HG02870 (cell line): ENCODE data around the gene FRMD4A.

Experiments
- ATAC-seq: cut with Tn5 transposase; IDR thresholded peaks from one replicate; pipeline ENCODE4 v1.9.1; 2021; ENCODE audit warnings: mild to moderate bottlenecking, moderate library complexity; ENCODE audit not compliant: unreplicated experiment

The FRMD4A gene

GRCh38 chr10:14296065-14296709, 34.5 kb downstream of the FRMD4A start:
- ATAC-seq: no peak

DNA sequence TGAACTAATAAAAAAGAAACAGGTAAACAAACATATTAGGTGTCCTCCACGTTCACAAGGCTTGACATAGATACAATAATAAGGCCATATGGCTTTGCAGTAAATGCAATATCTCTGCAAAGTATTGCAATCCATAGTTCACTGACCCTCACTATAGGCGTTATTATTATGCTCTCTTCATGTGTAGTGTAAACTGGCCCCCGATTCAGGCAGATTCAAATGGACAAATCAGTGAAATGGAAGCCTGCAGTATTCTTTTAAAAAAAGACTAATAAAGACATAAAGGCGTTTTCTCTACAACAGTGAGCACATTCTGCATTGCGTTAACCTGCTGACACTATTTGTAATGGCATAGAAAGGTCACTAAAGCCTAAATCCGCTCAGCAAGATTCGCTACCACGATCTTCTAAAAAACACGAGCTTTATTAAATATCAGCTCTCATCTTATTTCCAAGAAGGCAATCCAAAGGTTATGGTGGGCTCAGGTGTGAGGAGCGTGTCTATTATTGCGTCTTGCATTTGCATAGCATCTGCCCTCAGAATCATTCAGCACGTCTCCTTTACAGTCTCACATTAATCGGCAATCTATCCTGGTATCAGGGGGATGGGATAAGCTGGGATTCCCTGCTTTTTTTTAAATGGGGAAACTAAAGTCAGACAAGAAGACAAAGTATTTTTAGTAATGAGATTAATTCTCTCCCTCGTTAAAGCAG, 36.2 kb downstream of the FRMD4A start:
- ATAC-seq: no peak

DNA sequence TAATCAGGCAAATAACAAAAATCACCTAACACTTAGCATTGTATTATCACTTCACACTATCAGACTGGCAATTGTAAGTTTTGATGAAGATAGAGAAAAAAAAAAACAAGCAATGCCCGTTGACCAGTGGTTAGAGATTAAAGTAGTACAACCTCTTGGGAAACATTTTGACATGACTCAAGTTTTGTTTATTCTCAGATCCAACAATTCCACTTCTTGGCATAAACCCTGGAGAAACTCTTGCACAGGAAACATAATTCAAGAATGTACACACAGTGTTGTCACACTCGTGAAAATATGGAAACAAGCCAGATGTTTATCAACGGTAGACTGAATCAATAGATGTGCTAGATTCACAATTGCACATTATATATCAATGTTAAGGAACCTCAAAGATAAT, 37.2 kb downstream of the FRMD4A start:
- ATAC-seq: no peak

DNA sequence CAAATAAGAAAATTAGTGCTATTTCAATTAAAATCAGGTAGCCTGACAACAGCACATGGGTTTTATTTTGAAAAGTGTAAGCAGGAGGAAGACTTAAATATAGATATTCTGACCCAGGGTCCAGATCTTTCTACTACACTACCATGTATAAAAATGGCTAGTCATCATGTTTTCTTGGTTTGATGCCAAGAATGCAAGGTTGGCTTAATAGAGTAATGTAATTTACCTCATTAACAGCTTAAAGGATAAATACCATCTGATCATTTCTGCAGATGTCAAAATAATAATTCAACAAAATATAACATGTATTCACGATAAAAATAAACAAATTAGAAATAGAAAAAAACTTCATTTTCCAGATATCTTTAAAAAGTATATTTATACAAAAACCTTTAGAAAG, 39.4 kb downstream of the FRMD4A start:
- no peak for ATAC-seq

DNA sequence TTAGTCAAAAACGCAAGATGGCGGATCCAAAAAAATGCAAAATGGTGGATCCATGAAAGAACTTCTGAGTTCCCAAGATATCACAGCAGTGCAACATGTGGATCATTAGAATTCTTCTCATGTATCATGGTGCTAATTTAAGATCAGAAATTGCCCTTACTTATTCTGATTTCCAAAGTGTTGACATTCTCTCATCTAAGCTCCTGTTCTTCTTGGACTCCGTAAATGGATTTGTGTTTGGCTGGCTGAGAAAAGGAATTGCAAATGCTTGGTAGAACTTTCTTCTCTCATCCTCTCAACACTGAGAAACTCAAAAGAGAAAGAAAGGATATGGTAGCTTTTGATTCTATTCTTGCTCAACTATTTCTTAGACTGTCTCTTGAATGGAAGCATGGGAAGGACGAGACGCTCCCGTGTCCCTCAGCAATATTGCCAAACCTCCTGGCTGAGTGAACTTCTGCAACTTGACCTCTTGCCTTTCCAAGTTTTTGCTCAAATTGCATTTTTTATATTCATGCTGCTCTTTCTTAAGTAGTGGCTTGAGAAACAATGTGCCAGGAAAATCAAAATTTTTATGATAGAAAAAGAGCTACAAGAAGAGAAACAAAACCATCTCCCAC, 44.7 kb downstream of the FRMD4A start:
- no peak for ATAC-seq

- ATAC-seq: no peak
Measured at GRCh38 chr10:14282276-14282675, 48.4 kb downstream of the FRMD4A start.

GRCh38 chr10:14278533-14278932, 52.2 kb downstream of the FRMD4A start:
- ATAC-seq: no peak

DNA sequence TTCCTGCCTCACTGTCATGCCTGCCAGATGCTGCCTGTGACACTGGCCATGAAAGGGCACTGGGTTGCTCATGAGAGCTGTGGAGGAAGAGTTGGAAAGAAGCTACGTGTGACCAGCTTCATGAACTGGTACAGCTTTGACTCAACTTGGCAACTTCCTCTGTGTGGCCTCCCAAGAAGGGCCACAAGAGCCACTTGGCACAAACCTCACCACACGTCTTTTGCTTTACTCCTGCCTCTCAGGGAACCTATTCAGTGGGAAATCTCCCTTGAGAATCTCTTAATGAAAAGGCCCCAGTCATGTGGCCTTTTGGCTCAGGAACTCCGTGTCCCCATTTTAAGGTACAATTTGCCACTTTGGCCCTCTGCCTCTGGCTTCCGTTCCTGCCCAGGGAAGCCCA, 54.5 kb downstream of the FRMD4A start:
- ATAC-seq: no peak

- ATAC-seq: no peak
Measured at GRCh38 chr10:14271621-14272020, 59.1 kb downstream of the FRMD4A start.

GRCh38 chr10:14270370-14270769, 60.4 kb downstream of the FRMD4A start:
- no peak for ATAC-seq

- no peak for ATAC-seq
Measured at GRCh38 chr10:14265709-14266108, 65.0 kb downstream of the FRMD4A start.

- no peak for ATAC-seq
Measured at GRCh38 chr10:14262836-14263425, 67.8 kb downstream of the FRMD4A start.

DNA sequence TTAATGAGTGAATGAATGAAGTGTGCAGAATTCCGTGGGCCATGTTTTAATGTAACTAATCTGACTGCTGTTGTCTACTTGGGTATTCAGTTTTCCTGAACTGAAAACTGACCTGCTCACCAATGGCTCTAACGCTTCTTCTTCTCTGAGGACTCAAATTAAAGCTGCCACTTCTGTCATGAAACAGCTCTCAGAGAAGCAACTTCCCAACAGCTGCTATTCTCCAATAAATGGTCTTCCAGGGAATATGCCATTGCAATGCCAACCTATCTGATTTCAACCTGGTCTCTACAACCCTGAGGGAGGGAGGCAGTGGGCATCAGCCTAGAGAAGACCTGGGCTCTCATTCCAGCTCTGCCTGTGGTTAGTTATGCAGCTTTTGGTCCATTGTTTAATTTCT, 69.4 kb downstream of the FRMD4A start:
- no peak for ATAC-seq

- ATAC-seq: no peak
Measured at GRCh38 chr10:14259696-14260566, 70.8 kb downstream of the FRMD4A start.

DNA sequence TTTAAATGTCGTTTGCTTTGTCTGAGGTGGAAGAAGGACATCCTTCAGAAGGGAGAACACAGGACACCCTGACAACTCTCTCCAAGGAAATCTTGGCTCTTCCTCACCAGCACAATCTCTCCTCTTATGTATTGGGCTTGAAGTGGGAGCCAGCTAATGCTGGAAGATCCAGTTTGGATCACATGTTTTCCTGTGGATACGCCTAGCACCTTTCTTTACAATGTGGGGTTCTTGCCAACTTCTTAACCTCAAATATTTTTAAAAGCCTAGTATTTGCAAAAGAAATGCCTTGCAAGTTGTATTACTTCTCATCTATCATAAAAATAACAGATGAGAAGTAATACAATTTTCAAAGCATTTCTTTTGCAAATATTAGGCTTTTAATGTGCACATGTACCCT, 76.4 kb downstream of the FRMD4A start:
- ATAC-seq: no peak

- ATAC-seq: no peak
Measured at GRCh38 chr10:14253711-14254110, 77.0 kb downstream of the FRMD4A start.

GRCh38 chr10:14253079-14253478, 77.6 kb downstream of the FRMD4A start:
- ATAC-seq: no peak

GRCh38 chr10:14250496-14251076, 80.1 kb downstream of the FRMD4A start:
- no peak for ATAC-seq

- no peak for ATAC-seq
Measured at GRCh38 chr10:14247377-14248116, 83.2 kb downstream of the FRMD4A start.

GRCh38 chr10:14244801-14245211, 85.9 kb downstream of the FRMD4A start:
- no peak for ATAC-seq
